GM19455 (cell line): Measurements from ENCODE around the gene PDIA5.

Experiments
- ATAC-seq: cut with Tn5 transposase; IDR thresholded peaks from one replicate; pipeline ENCODE4 v1.9.1; 2021; ENCODE audit not compliant: unreplicated experiment

PDIA5 gene

GRCh38 chr3:123159926-123160635, 93.3 kb downstream of the PDIA5 start:
- no peak for ATAC-seq

GRCh38 chr3:123161167-123161566, 94.3 kb downstream of the PDIA5 start:
- no peak for ATAC-seq

GRCh38 chr3:123163141-123163540, 96.3 kb downstream of the PDIA5 start:
- ATAC-seq, result no peak

- no peak for ATAC-seq
Measured at GRCh38 chr3:123165163-123165562, 98.3 kb downstream of the PDIA5 start.

- no peak for ATAC-seq
Measured at GRCh38 chr3:123167686-123168085, 100.9 kb downstream of the PDIA5 start.

GRCh38 chr3:123168122-123168521, 101.3 kb downstream of the PDIA5 start:
- ATAC-seq, result no peak

GRCh38 chr3:123168605-123169004, 101.8 kb downstream of the PDIA5 start:
- no peak for ATAC-seq

- no peak for ATAC-seq
Measured at GRCh38 chr3:123169492-123169929, 102.7 kb downstream of the PDIA5 start.

- ATAC-seq, result no peak
Measured at GRCh38 chr3:123169930-123170329, 103.1 kb downstream of the PDIA5 start.

- no peak for ATAC-seq
Measured at GRCh38 chr3:123180791-123181190, 114.0 kb downstream of the PDIA5 start.

- no peak for ATAC-seq
Measured at GRCh38 chr3:123186695-123187094, 119.9 kb downstream of the PDIA5 start.

- ATAC-seq, result no peak
Measured at GRCh38 chr3:123188058-123188457, 121.2 kb downstream of the PDIA5 start.

- ATAC-seq, result no peak
Measured at GRCh38 chr3:123193448-123194101, 126.8 kb downstream of the PDIA5 start.

- ATAC-seq, result no peak
Measured at GRCh38 chr3:123194552-123194951, 127.7 kb downstream of the PDIA5 start.

GRCh38 chr3:123198372-123198771, 131.5 kb downstream of the PDIA5 start:
- no peak for ATAC-seq

- no peak for ATAC-seq
Measured at GRCh38 chr3:123201223-123201556, 134.4 kb downstream of the PDIA5 start.

- peak; percentile 99 for ATAC-seq
Measured at GRCh38 chr3:123201557-123202427, 135.0 kb downstream of the PDIA5 start, which contains the start of gene SEC22A. Gene SEC22A (plus strand): TSS chr3:123201943. CDS start chr3:123209218, 7,275 bp downstream.

- no peak for ATAC-seq
Measured at GRCh38 chr3:123202451-123202850, 135.6 kb downstream of the PDIA5 start.
